HepG2 (cell line): ENCODE results near the gene GPR137. TPM values are rescaled to one million over a fixed set of nuclear protein-coding genes. Genes with fewer than 3 reads are reported as not detected.

Experiments
- BRCA1 ChIP-seq: sonication (generic); formaldehyde crosslinking; IDR thresholded peaks from 2 replicates; pipeline ENCODE4 v1.4.0; 2020; ENCODE audit warnings: missing genetic modification reagents
- CCDC6 ChIP-seq: sonication (generic); formaldehyde crosslinking; IDR thresholded peaks from 2 replicates; pipeline ENCODE4 v1.8.1; 2022; ENCODE audit warnings: mild to moderate bottlenecking, missing genetic modification reagents, moderate library complexity
- EP300 ChIP-seq, 3 experiments: sonication (generic) in 1 of 3; formaldehyde crosslinking in 1 of 3; IDR thresholded peaks; 2 replicates each; pipeline versions ENCODE4 v1.5.1 to v1.6.1; 2011 to 2020; ENCODE audit warnings: low read depth in 2 of 3, low read length in 2 of 3, borderline replicate concordance in 1 of 3, improper control_type of control experiment in 1 of 3, mild to moderate bottlenecking in 1 of 3, missing genetic modification reagents in 1 of 3, moderate library complexity in 1 of 3
- ETS1 ChIP-seq: sonication (generic); formaldehyde crosslinking; IDR thresholded peaks from 2 replicates; pipeline ENCODE4 v1.4.0; 2020; ENCODE audit warnings: missing genetic modification reagents
- HNRNPLL ChIP-seq: fragments of 200-400 bp; formaldehyde crosslinking; IDR thresholded peaks from 2 replicates; pipeline ENCODE4 v1.6.1; 2017; ENCODE audit warnings: mild to moderate bottlenecking, low read depth, low read length; ENCODE audit not compliant: poor library complexity, severe bottlenecking
- KDM2A ChIP-seq: sonication (generic); formaldehyde crosslinking; IDR thresholded peaks from 2 replicates; pipeline ENCODE4 v1.4.0; 2020; ENCODE audit warnings: low read depth, missing genetic modification reagents, borderline replicate concordance
- KDM5A ChIP-seq: fragments of 200-600 bp; sonication (generic); IDR thresholded peaks from 2 replicates; pipeline ENCODE4 v1.7.0; 2018; ENCODE audit warnings: antibody characterized with exemption, mild to moderate bottlenecking, low read length, borderline replicate concordance
- KLF15 ChIP-seq: sonication (generic); formaldehyde crosslinking; IDR thresholded peaks from 2 replicates; pipeline ENCODE4 v1.8.1; 2023; ENCODE audit warnings: borderline replicate concordance, mild to moderate bottlenecking, inconsistent platforms, missing genetic modification reagents, mixed read lengths
- NFIC ChIP-seq: IDR thresholded peaks from 2 replicates; pipeline ENCODE4 v1.6.1; 2012; ENCODE audit warnings: mild to moderate bottlenecking, low read length, inconsistent platforms
- SP2 ChIP-seq: sonication (generic); formaldehyde crosslinking; IDR thresholded peaks from 2 replicates; pipeline ENCODE4 v1.5.1; 2020; ENCODE audit warnings: mild to moderate bottlenecking, missing genetic modification reagents
- SRSF1 ChIP-seq: fragments of 200-400 bp; formaldehyde crosslinking; optimal IDR thresholded peaks from 2 replicates; pipeline ENCODE3; 2017; ENCODE audit warnings: mild to moderate bottlenecking, low read depth, low read length, moderate library complexity
- TMF1 ChIP-seq: sonication (generic); formaldehyde crosslinking; IDR thresholded peaks from 2 replicates; pipeline ENCODE4 v1.8.1; 2022; ENCODE audit warnings: low read depth, missing genetic modification reagents
- ZIK1 ChIP-seq: sonication (generic); formaldehyde crosslinking; IDR thresholded peaks from 2 replicates; pipeline ENCODE4 v1.5.0; 2020; ENCODE audit warnings: mild to moderate bottlenecking, low read depth, missing genetic modification reagents, borderline replicate concordance
- ZNF484 ChIP-seq: sonication (generic); formaldehyde crosslinking; IDR thresholded peaks from 2 replicates; pipeline ENCODE4 v1.5.1; 2020; ENCODE audit warnings: mild to moderate bottlenecking, low read depth, missing genetic modification reagents, borderline replicate concordance
- ZNF562 ChIP-seq: sonication (generic); formaldehyde crosslinking; IDR thresholded peaks from 2 replicates; pipeline ENCODE4 v1.8.0; 2022; ENCODE audit warnings: missing genetic modification reagents, borderline replicate concordance
- ZNF790 ChIP-seq: sonication (generic); formaldehyde crosslinking; IDR thresholded peaks from 2 replicates; pipeline ENCODE4 v1.8.0; 2022; ENCODE audit warnings: missing genetic modification reagents, mild to moderate bottlenecking, borderline replicate concordance
- ZNF800 ChIP-seq: sonication (generic); formaldehyde crosslinking; IDR thresholded peaks from 2 replicates; pipeline ENCODE4 v1.4.0; 2020; ENCODE audit warnings: missing genetic modification reagents
- polyA plus RNA-seq, 8 experiments: library from polyadenylated mRNA; depleted of rRNA in 3 of 8; stranded (reverse) in 7 of 8; unstranded in 1 of 8; fragments of >200 nt; fragmentation: Illumina TruSeq in 4 of 8; extraction: Trizol in 4 of 8; gene quantifications; 2 replicates each; pipeline versions ENCODE4 v1.2.1 to v1.2.3, GENCODE V29; 2011 to 2016; ENCODE audit warnings: low read depth in 4 of 8, missing spikeins in 1 of 8, mixed read lengths in 1 of 8; ENCODE audit not compliant: insufficient read depth in 1 of 8
- total RNA-seq, 5 experiments: library from RNA; depleted of rRNA; stranded (reverse); fragments of >200 nt; fragmentation: Illumina TruSeq; extraction: Trizol; gene quantifications; 2 replicates each; pipeline ENCODE4 v1.2.3, GENCODE V29; 2016; ENCODE audit warnings: low read depth in 1 of 5
- TF ChIP-seq, protein P1 (sequence below): sonication (generic); formaldehyde crosslinking; IDR thresholded peaks from 2 replicates; pipeline ENCODE4 v1.8.0; 2022; ENCODE audit warnings: mild to moderate bottlenecking, missing genetic modification reagents, borderline replicate concordance
- TF ChIP-seq, protein P2 (sequence below): sonication (generic); formaldehyde crosslinking; IDR thresholded peaks from 2 replicates; pipeline ENCODE4 v1.5.1; 2020; ENCODE audit warnings: missing genetic modification reagents, mild to moderate bottlenecking, borderline replicate concordance
- TF ChIP-seq, protein P3 (sequence below): sonication (generic); formaldehyde crosslinking; IDR thresholded peaks from 2 replicates; pipeline ENCODE4 v1.9.0; 2022; ENCODE audit warnings: missing genetic modification reagents, mild to moderate bottlenecking, borderline replicate concordance

Gene GPR137
- total and polyA plus RNA-seq, 2 of the 13 experiments (the other 11 are each of a cell fraction or from before 2014, with no cell fraction given), result 8.5 to 13.2 TPM

DNA sequence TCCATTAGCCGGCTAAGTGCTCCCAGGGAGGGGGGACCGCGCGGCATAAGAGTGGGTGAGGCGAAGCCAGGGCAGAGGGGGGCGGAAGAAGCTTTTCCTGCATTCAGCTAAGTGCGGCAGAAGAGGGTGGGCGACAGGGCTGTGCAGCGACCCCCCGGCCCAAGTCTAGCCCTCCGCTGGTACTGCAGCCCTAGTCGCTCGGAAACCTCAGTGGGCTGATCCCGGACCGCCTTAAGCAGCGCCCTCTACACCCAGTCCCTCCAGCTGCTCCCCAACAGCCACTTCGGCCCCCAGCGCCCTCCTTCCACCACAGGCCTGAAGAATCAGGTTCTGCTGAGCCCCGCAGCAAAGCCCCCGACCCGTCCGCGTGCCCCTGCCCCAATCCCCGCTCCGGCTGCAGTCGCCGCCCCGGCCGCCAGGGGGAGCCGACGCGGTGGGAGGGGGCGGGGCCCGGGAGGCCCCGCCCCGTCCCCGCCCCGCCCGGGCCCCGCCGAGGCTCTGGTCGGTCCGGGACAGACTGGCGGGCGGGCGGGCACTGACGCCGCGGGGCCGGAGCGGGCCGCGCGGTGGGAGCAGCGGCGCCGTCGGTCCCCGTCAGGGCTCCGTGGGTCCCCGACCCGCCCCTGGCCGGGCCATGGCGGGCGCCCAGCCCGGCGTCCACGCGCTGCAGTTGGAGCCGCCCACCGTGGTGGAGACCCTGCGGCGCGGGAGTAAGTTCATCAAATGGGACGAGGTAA is 34.5 kb upstream of the GPR137 start, which contains the start of gene PLCB3 (continued):
- TF ChIP-seq, protein P1, sequence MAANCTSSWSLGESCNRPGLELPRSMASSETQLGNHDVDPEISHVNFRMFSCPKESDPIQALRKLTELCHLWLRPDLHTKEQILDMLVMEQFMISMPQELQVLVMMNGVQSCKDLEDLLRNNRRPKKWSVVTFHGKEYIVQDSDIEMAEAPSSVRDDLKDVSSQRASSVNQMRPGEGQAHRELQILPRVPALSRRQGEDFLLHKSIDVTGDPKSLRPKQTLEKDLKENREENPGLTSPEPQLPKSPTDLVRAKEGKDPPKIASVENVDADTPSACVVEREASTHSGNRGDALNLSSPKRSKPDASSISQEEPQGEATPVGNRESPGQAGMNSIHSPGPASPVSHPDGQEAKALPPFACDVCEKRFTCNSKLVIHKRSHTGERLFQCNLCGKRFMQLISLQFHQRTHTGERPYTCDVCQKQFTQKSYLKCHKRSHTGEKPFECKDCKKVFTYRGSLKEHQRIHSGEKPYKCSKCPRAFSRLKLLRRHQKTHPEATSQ (CRISPR knock-in tag), result no peak
- TF ChIP-seq KLF15 (CRISPR knock-in tag), result no peak
- TF ChIP-seq BRCA1 (CRISPR knock-in tag), result no peak
- TF ChIP-seq ETS1 (CRISPR knock-in tag), result no peak
- no peak for TF ChIP-seq ZNF790 (CRISPR knock-in tag)
- TF ChIP-seq ZIK1 (CRISPR knock-in tag), result no peak
- no peak for TF ChIP-seq NFIC
- no peak for TF ChIP-seq ZNF800 (CRISPR knock-in tag)
- TF ChIP-seq KDM2A (CRISPR knock-in tag), result peak; percentile 58; the same call in 1 of the 2 replicates
- TF ChIP-seq CCDC6 (CRISPR knock-in tag), result no peak
- TF ChIP-seq, protein P2, sequence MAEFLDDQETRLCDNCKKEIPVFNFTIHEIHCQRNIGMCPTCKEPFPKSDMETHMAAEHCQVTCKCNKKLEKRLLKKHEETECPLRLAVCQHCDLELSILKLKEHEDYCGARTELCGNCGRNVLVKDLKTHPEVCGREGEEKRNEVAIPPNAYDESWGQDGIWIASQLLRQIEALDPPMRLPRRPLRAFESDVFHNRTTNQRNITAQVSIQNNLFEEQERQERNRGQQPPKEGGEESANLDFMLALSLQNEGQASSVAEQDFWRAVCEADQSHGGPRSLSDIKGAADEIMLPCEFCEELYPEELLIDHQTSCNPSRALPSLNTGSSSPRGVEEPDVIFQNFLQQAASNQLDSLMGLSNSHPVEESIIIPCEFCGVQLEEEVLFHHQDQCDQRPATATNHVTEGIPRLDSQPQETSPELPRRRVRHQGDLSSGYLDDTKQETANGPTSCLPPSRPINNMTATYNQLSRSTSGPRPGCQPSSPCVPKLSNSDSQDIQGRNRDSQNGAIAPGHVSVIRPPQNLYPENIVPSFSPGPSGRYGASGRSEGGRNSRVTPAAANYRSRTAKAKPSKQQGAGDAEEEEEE, result no peak
- TF ChIP-seq ZNF562 (CRISPR knock-in tag), result no peak
- TF ChIP-seq, protein P3, sequence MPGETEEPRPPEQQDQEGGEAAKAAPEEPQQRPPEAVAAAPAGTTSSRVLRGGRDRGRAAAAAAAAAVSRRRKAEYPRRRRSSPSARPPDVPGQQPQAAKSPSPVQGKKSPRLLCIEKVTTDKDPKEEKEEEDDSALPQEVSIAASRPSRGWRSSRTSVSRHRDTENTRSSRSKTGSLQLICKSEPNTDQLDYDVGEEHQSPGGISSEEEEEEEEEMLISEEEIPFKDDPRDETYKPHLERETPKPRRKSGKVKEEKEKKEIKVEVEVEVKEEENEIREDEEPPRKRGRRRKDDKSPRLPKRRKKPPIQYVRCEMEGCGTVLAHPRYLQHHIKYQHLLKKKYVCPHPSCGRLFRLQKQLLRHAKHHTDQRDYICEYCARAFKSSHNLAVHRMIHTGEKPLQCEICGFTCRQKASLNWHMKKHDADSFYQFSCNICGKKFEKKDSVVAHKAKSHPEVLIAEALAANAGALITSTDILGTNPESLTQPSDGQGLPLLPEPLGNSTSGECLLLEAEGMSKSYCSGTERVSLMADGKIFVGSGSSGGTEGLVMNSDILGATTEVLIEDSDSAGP (CRISPR knock-in tag), result peak; percentile 29; the same call in 1 of the 2 replicates
- no peak for TF ChIP-seq HNRNPLL
- 0 out of 2 replicates have a peak, but pooled peaks have one; percentile 38 for TF ChIP-seq SP2 (CRISPR knock-in tag)
- no peak for TF ChIP-seq KDM5A
- no peak for TF ChIP-seq ZNF484 (CRISPR knock-in tag)
- no peak for TF ChIP-seq SRSF1
- TF ChIP-seq EP300 (IDR thresholded peaks at IDR 0.05; ENCODE audit: low read depth in 2 of 2, low read length in 2 of 2), result no peak
- no peak for TF ChIP-seq EP300 (CRISPR knock-in tag; IDR thresholded peaks at IDR 0.05; ENCODE audit: borderline replicate concordance)
- no peak for TF ChIP-seq TMF1 (CRISPR knock-in tag)
